Ramos (cell line): ENCODE measurements around the gene KCNJ1.

Experiments used
- in situ Hi-C: fragments of 300-500 bp; cut with MboI; formaldehyde crosslinking; loops from one replicate; pipeline ENCODE4 v1.14.3; 2022; ENCODE audit warnings: low sequenced_read_pairs; ENCODE audit not compliant: unreplicated experiment

The KCNJ1 gene

DNA sequence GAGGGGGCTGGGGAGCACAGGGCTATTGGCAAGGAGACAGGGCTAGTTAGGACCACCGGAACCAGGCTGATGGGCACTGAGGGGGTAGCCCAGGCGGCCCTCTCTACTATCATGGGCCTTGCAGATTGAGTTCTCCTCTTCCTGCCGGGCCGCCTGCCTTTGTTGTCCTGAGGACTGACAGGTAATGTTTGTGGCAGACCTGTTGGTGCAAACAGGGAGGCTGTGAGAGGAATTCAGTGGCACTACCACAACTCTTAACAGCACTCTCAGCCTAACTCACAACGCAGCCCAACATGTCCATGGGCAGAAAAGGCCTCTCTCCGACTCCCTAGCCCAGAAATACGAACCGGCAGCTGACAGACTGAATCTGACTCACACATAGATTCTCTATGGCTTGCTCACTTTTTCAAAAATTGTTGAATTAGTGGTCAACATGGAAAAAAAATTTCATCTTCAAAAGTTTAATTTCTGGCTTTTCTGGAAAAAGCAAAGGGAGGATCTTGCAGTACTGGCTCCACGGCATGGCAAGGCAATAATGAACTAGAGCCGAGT lies 35.5 kb upstream of the KCNJ1 start:
- in situ Hi-C loops, result no loop called here

GRCh38 chr11:128901653-128902514 lies 34.8 kb upstream of the KCNJ1 start:
- in situ Hi-C loops, result no loop called here

DNA sequence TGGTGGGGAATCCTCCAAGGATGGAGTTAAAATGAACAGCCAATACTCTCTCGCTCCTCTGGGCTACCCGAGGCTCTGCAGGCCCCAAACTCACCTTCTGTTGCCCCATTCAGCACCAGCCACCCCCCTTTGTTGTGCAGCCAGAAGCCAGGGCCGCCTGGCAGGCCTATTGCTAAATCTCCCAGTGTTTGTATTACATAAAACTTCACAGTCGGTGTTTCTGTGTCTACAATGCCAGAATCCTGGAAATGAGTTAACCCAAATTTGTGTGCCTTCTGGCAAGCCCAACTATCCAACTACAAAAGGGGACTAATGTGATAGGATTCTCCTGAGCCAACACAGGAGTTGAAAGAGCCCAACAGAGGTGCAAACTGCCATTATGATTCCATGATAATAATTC lies 33.4 kb upstream of the KCNJ1 start:
- in situ Hi-C loops, result no loop called here

GRCh38 chr11:128898580-128899344 lies 31.7 kb upstream of the KCNJ1 start:
- in situ Hi-C loops, result no loop called here

DNA sequence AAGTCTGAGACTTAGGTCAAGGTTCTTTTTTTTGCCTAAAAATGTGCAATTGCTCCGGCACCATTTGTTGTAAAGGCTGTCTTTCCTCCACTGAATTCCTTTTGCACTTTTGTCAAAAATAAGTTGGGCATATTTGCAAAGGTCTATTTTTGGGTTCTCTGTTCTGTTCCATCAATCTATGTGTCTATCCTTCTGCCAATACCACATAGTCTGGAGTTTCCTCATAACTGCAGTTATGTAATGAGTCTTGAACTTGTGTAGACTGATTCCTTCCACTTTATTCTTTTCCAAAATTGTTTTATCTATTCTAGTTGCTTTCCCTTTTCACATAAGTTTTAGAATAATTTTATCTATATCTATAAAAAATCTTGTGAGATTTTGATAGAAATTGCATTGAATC lies 30.7 kb upstream of the KCNJ1 start:
- in situ Hi-C loops, result no loop called here

GRCh38 chr11:128896356-128896755 lies 29.3 kb upstream of the KCNJ1 start:
- in situ Hi-C loops, result no loop called here

- in situ Hi-C loops, result no loop called here
Measured at GRCh38 chr11:128895526-128895925, 28.4 kb upstream of the KCNJ1 start.

- in situ Hi-C loops, result no loop called here
Measured at GRCh38 chr11:128894685-128895084, 27.6 kb upstream of the KCNJ1 start.

GRCh38 chr11:128894286-128894681 lies 27.2 kb upstream of the KCNJ1 start:
- in situ Hi-C loops, result no loop called here

DNA sequence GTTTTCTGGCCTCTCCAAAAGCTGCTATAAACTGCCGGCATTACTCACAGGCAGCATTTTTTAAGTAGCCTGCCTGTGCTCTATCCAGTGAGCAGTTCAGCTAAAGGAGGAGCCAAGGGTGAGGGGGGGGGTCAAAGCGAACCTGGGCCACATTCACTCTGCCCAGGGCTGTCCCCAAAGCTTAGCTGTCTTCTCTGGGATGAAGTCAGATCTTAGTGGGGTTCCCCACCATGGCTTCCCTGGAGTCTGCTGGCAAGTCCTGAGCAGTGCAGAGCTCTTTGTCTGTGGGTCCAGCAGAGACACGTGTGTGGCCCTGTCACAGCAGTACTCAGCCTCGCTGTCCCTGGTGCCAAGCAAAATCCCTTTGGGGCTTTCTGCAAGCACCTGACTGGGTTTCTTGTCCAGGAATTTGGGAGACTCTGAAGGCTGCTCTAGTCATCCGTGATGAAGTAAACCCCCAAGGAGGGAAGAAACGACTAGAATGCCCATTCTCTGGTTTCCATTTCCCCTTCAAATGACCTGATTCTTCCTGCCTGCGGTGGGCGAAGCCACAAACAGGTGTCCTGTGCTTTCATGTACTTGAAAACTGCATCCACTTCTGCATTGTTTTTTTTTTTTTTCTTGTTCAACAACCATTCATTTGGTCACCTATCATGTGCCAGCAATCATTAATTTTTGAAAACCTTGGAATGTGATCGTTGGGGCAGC lies 26.6 kb upstream of the KCNJ1 start:
- in situ Hi-C loops, result no loop called here

GRCh38 chr11:128892866-128893565 lies 25.9 kb upstream of the KCNJ1 start:
- in situ Hi-C loops, result no loop called here

- in situ Hi-C loops, result no loop called here
Measured at GRCh38 chr11:128891913-128892398, 24.9 kb upstream of the KCNJ1 start.

DNA sequence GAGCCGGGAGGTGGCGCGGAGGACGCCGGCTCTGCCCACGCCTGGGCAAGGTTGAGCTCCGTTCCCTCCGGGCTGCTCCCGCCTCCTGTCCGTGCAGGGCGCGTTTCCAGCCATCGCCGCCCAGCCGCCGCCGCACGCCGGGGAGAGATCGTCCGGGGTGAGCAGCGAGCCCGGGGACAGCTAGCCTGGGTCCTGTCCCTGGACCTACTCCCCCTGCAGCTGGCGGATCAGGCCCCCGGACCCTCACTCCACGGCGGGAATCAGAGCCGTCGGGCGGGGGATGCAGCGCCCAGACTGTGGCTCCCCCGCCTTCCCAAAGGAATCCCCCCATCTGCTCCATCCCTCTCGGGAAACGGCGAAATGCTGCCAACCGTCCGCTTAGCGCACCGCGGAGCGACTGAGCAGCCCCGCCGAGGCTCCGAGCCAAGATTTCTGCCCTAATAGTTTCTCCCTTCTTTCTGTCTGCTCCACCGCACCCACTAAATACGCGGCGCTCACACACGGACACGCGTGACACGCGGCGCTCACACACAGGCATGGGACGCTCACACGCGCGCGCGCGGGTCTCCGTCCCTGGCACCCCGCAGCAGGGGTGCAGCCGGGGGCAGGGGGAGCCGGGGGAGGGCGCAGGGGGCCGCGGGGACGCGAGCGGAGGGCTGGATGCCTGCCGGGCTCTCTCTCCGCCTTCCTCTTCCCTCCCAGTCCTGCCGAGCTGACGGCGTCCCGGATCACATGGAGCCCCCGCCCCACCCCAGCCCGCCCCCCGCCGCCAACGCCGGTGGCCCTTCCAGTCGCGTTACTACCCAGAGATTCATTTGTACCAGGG lies 23.7 kb upstream of the KCNJ1 start, which contains the start of gene KCNJ5:
TSS of gene KCNJ5 (plus strand) at position 814 of the 826 bp plus-strand sequence. CDS start 19,918 bp downstream, outside the sequence.
- in situ Hi-C loops, result no loop called here

- in situ Hi-C loops, result no loop called here
Measured at GRCh38 chr11:128890216-128890542, 23.1 kb upstream of the KCNJ1 start.

GRCh38 chr11:128889657-128890213 lies 22.6 kb upstream of the KCNJ1 start:
- in situ Hi-C loops, result no loop called here

GRCh38 chr11:128888034-128888985 lies 21.2 kb upstream of the KCNJ1 start:
- in situ Hi-C loops, result no loop called here

GRCh38 chr11:128886406-128887124 lies 19.5 kb upstream of the KCNJ1 start:
- in situ Hi-C loops, result no loop called here
